H7 (cell line): ENCODE measurements around the gene OR10S1. TPM values are rescaled to one million over a fixed set of nuclear protein-coding genes. Genes with fewer than 3 reads are reported as not detected.
"Not testable (repeated sequence)": the region's sequence is repeated elsewhere in the genome, so short reads cannot be mapped to it uniquely, and the experiment has no call there.

Source experiments
- DNase-seq: peaks from one replicate; pipeline ENCODE4 v3.0.0; 2012
- H3K27me3 ChIP-seq: 2 replicates; pipeline ENCODE4 v1.6.0; 2011; ENCODE audit warnings: mild to moderate bottlenecking, low read length; ENCODE audit not compliant: control insufficient read depth, insufficient read depth
- H3K36me3 ChIP-seq: replicated peaks from 2 replicates; pipeline ENCODE4 v1.5.1; 2011; ENCODE audit warnings: low read length; ENCODE audit not compliant: control insufficient read depth, insufficient read depth
- H3K4me3 ChIP-seq: 2 replicates; pipeline ENCODE4 v1.5.1; 2011; ENCODE audit warnings: low read depth, mild to moderate bottlenecking, control low read depth, low read length, moderate library complexity; ENCODE audit not compliant: insufficient read depth
- total RNA-seq: library from RNA; depleted of rRNA; stranded (reverse); fragments of >200 nt; shearing (Covaris generic); gene quantifications from 2 replicates; pipeline ENCODE4 v1.2.3, GENCODE V29; 2014; rRNA removed

Gene OR10S1
- total RNA-seq = not detected in 2 replicates

DNA sequence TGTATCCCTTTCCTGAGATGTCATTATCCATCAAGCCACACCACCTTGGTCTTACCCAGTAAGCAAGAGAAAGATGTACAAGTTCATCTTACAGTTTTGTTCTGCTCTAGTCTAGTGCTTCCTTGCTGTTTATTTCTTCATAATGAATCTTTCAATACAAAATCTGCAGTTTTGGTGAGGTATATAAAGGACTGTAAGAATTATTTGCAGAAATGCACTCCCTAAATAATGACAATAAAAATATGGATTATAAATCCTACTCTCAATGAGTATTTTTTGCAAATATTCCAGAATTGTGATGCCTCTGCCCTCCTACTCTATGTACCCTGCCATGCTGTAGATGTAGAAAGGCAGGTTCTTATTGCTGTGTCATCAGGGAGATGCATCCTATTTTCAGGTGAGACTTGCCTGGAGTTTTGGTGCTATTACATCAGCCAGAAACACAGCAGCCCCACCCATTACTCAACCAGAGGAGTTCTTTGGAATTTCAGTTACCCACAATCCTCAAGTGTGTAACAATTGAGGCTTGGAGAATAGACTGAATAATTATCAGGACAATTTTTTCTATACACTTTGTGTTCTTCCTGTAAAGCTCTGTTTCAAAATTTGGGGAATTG lies at the start of gene OR10S1:
TSS of gene OR10S1 (minus strand) at position 51 of the 617 bp plus-strand sequence. CDS start 117 bp downstream, outside the sequence.
- no peaks in the 10 kb centered on the region for H3K27me3 ChIP-seq
- no peak within 1 kb of the TSS for H3K4me3 ChIP-seq
- H3K36me3 ChIP-seq = no peaks in the 10 kb centered on the region
- DNase-seq = no peak

DNA sequence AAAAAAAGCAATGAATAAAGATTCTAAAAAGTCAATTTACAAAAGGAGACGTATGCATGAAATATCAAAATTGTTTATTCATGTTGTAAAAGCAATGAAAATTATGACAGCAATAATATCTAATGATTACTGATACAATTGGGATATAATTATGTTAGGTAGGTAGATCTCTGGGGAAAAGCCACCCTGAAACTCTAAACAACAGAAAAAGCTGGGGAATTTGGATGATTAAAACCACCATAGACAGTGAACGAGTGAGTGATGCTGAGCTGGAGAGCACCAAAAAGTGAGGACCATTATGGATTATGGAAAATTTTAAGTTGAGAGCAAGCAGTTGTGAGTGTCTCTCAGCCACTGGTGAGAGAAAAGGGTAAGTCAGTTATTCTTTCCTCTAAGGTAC lies 48.9 kb upstream of the OR10S1 start, which contains the start of gene OR10G8:
TSS of gene OR10G8 (plus strand) at position 301 of the 400 bp plus-strand sequence. CDS start 2,825 bp downstream, outside the sequence.
- H3K27me3 ChIP-seq = no peaks in the 10 kb centered on the region
- no peak within 1 kb of the TSS for H3K4me3 ChIP-seq
- H3K36me3 ChIP-seq = no peaks in the 10 kb centered on the region
- DNase-seq = no peak

GRCh38 chr11:124015837-124016236 lies 38.3 kb upstream of the OR10S1 start:
- not testable (repeated sequence) for H3K36me3 ChIP-seq, DNase-seq, H3K4me3 ChIP-seq, H3K27me3 ChIP-seq

- DNase-seq = no peak
- no peaks in the 10 kb centered on the region for H3K36me3 ChIP-seq
- H3K4me3 ChIP-seq = no peak within 1 kb of the TSS
- H3K27me3 ChIP-seq = no peaks in the 10 kb centered on the region
These were observed 35.1 kb upstream of the OR10S1 start, which contains the start of gene OR10G4 for GRCh38 chr11:124012697-124013096. Gene OR10G4, plus strand, starts transcription at chr11:124012997. Its CDS starts 2,578 bp downstream, at chr11:124015575.

- H3K4me3 ChIP-seq = no peak within 1 kb of the TSS
- DNase-seq = no peak
- no peaks in the 10 kb centered on the region for H3K36me3 ChIP-seq
- H3K27me3 ChIP-seq = no peaks in the 10 kb centered on the region
These were observed 17.5 kb upstream of the OR10S1 start, which contains the start of gene OR10G6 for GRCh38 chr11:123995119-123995518. Gene OR10G6, minus strand, starts transcription at chr11:123995161. Its CDS starts 0 bp downstream, at chr11:123995161.

GRCh38 chr11:123979311-123979710 lies 1.7 kb upstream of the OR10S1 start:
- Histone ChIP-seq H3K4me3 (no peak overlapping the region), H3K27me3 (no peaks in the 10 kb centered on the region), H3K36me3 (no peaks in the 10 kb centered on the region)
- no peak for DNase-seq

DNA sequence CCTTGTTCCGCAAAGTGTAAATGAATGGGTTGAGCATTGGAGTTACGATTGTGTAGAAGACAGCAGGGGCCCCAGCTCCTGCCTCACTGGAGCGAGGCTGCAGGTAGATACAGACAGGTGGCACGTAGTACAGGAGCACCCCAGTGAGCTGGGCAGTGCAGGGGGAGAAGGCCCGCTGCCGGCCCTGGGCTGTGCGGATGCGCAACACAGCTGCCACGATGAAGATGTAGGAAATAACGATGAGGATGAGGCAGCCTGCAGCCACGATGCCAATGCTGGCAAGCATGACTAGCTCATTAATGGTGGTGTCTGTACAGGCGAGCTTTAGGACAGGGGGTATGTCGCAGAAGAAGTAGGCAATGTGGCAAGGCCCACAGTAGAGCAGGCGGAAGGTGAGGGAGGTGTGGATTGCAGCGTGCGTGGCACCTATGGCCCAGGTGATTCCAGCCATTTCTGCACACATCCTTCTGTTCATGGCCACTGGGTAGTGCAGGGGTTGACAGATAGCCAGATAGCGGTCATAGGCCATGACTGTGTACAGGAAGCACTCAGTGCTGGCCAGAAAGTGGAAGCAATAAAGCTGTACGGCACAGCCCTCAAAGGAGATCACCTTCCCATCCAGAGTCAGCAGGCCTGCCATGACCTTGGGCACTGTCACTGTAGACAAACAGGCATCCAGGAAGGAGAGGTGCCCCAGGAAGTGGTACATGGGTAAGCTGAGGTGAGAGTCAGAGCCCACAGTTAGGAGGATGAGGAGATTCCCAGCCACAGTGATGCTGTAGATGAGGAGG lies 616 bp downstream of the OR10S1 start:
- H3K27me3 ChIP-seq = no peaks in the 10 kb centered on the region
- DNase-seq = no peak
- H3K36me3 ChIP-seq = no peaks in the 10 kb centered on the region
- no peak overlapping the region for H3K4me3 ChIP-seq

DNA sequence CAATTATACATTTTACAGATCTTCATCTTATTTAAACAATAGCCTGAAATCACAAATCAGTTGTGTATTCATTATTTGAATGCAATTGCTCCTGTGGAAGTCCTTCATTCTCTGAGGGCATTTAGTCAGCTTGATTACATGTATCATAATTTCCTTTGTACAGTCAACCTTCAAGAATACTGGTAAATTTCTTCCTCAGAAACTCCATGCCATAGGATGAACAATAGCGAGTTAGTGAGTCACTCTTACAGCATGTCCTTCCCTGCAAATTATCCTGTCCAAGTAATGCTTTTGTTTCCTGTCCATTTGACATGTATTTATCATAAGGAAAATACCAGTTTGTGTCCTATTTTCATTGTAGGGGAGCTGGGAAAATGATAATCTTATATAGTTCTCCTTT lies 3.8 kb downstream of the OR10S1 start:
- no peak for DNase-seq
- no peaks in the 10 kb centered on the region for H3K27me3 ChIP-seq
- H3K4me3 ChIP-seq = no peak overlapping the region
- no peaks in the 10 kb centered on the region for H3K36me3 ChIP-seq

- DNase-seq = no peak
- Histone ChIP-seq H3K27me3 (no peaks in the 10 kb centered on the region), H3K36me3 (no peaks in the 10 kb centered on the region), H3K4me3 (no peak overlapping the region)
These were observed 20.8 kb downstream of the OR10S1 start for GRCh38 chr11:123956752-123957151.

DNA sequence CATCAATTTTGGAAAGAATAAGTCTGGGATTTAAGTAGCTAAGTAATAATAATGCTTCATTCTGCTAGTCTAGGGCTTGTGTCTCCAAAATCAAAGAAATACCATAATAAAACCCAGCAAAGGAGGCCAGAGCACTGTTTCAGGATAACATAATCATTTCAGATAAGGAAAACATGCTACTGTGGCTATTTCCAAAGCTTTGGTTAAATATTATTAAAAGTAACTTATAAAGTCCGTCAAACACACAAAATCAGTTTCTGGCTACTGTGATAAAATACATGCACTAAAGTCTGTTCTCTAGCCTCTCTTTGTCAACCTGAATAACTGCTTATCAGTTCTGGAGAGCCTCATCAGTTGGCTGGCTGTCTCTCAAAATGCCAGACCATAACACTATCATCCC lies 32.4 kb downstream of the OR10S1 start:
- Histone ChIP-seq H3K36me3 (no peaks in the 10 kb centered on the region), H3K27me3 (no peaks in the 10 kb centered on the region), H3K4me3 (no peak overlapping the region)
- no peak for DNase-seq

DNA sequence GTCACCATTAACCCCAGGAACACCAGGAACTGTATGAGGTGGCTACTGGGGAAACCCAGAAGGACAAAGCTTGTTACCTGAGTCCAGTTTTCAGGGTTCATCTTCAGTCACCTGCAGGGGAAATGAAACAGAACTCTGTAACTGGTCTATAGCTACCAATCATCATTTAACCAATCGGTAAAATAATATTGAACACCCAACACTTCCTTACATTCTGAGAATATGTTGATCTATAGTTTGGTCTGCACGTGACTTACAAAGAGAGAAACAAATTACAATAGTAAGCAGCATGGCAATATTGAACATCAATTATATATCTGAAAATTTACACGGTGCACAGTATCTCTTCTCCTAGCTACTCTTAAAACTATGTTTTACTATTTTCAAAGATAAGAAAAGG lies 33.8 kb downstream of the OR10S1 start, which contains the start of gene OR6T1:
TSS of gene OR6T1 (minus strand) at position 101 of the 400 bp plus-strand sequence. CDS start at position 101, 0 bp downstream.
- Histone ChIP-seq H3K4me3 (no peak within 1 kb of the TSS), H3K36me3 (no peaks in the 10 kb centered on the region), H3K27me3 (no peaks in the 10 kb centered on the region)
- DNase-seq = no peak

DNA sequence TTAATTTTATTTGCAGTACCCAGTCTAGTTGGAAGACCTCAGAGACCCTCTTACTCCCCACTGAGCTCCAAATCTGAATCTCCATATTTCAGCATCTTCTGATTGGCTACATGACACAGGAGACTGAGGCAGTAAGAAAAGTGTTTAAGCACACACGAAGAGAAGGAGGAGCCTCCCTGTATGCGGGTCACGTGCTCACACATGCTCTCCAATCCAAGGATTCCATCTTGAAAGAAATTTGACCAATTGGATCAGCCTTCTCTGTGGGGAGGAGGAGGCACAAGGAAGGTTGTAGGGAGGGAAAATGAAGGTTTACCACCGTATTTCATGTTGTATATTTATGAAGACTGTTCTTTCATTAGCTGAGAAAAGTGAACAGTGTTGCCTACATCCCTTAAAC lies 35.2 kb downstream of the OR10S1 start:
- Histone ChIP-seq H3K4me3 (no peak overlapping the region), H3K27me3 (no peaks in the 10 kb centered on the region), H3K36me3 (no peaks in the 10 kb centered on the region)
- no peak for DNase-seq

- no peak for DNase-seq
- Histone ChIP-seq H3K27me3 (no peaks in the 10 kb centered on the region), H3K36me3 (no peaks in the 10 kb centered on the region), H3K4me3 (no peak within 1 kb of the TSS)
These were observed 38.3 kb downstream of the OR10S1 start, which contains the start of gene OR4D5 for GRCh38 chr11:123939317-123939716. Gene OR4D5, plus strand, starts transcription at chr11:123939617. Its CDS starts 0 bp downstream, at chr11:123939617.
